Transverse colon (tissue), 4 donors: ENCODE measurements around the gene RSPO4. TPM values are rescaled to one million over a fixed set of nuclear protein-coding genes. Genes with fewer than 3 reads are reported as not detected.

Experiments
- DNase-seq: peaks from one replicate; pipeline ENCODE4 v3.0.0-alpha.2; 2019
- H3K27ac ChIP-seq, 4 donors: fragments of 200-600 bp; sonication (generic); 2 replicates each; pipeline ENCODE4 v1.5.1; 2016 to 2018; ENCODE audit warnings: inconsistent platforms in 4 of 4
- H3K27me3 ChIP-seq: fragments of 200-600 bp; sonication (generic); 2 replicates; pipeline ENCODE4 v1.5.1; 2017; ENCODE audit warnings: inconsistent platforms
- H3K36me3 ChIP-seq, 4 donors: fragments of 200-600 bp; sonication (generic); 2 replicates each; pipeline ENCODE4 v1.5.1; 2017 to 2019; ENCODE audit warnings: inconsistent platforms in 4 of 4
- H3K4me1 ChIP-seq, 4 donors: fragments of 200-600 bp; sonication (generic); 2 replicates each; pipeline ENCODE4 v1.5.1; 2017 to 2020; ENCODE audit warnings: inconsistent platforms in 4 of 4
- H3K4me3 ChIP-seq, 4 donors: fragments of 200-600 bp; sonication (generic); 1 replicate in 1 of 4; 2 replicates in 3 of 4; pipeline versions ENCODE4 v1.5.1 to v1.6.1; 2017 to 2019; ENCODE audit warnings: inconsistent platforms in 4 of 4
- H3K9me3 ChIP-seq, 2 donors: fragments of 200-600 bp; sonication (generic); 2 replicates each; pipeline ENCODE4 v1.5.1; 2017 to 2019; ENCODE audit warnings: inconsistent platforms in 2 of 2
- CTCF ChIP-seq, 5 experiments: fragments of 200-600 bp in 3 of 5; fragments of 450-650 bp in 2 of 5; sonication (generic) in 3 of 5; IDR thresholded peaks; 1 replicate in 2 of 5; 2 replicates in 3 of 5; pipeline ENCODE4 v1.5.1; 2016 to 2017; ENCODE audit warnings: antibody characterized with exemption in 5 of 5, inconsistent platforms in 3 of 5, mild to moderate bottlenecking in 2 of 5, moderate library complexity in 1 of 5
- EP300 ChIP-seq: sonication (generic); formaldehyde crosslinking; IDR thresholded peaks from one replicate; pipeline ENCODE4 v1.6.1; 2017; ENCODE audit warnings: antibody characterized with exemption, low read depth
- POLR2A ChIP-seq: fragments of 450-650 bp; IDR thresholded peaks from one replicate; pipeline ENCODE4 v1.6.1; 2016; ENCODE audit warnings: antibody characterized with exemption, mild to moderate bottlenecking, moderate library complexity
- POLR2AphosphoS5 ChIP-seq, 3 donors: sonication (generic); formaldehyde crosslinking; IDR thresholded peaks; one replicate each; pipeline ENCODE4 v1.6.1; 2016; ENCODE audit warnings: antibody characterized with exemption in 3 of 3
- WGBS, 2 donors: methylation state at CpG; one replicate each; pipeline ENCODE4 v1.1.5; 2018; ENCODE audit warnings: low coverage in 1 of 2; 5-methylcytosine and 5-hydroxymethylcytosine counted together
- in situ Hi-C, 4 donors: fragments of 200-750 bp; cut with MboI; loops; one replicate each; pipeline versions ENCODE4 v1.15.0 to v1.15.1; 2017; ENCODE audit warnings: low sequenced_read_pairs in 3 of 4, low pct_ligation_motif_present in 1 of 4, low pct_unique_long_range_greater_than_20kb in 1 of 4
- intact Hi-C: fragments of 100-400 bp; cut with DNase I; formaldehyde crosslinking; loops from one replicate; pipeline ENCODE4 v1.15.1; 2023; ENCODE audit warnings: low total_unique reads
- total RNA-seq, 4 donors: library from RNA; depleted of rRNA; stranded (reverse); fragments of >200 nt; gene quantifications; one replicate each; pipeline ENCODE4 v1.1.0, GENCODE V29; 2016

Gene RSPO4
- total RNA-seq, 4 donors from 2014 or later = not detected

GRCh38 chr20:949717-950116 lies 52.4 kb downstream of the RSPO4 start:
- WGBS, 2 donors = 50 to 84% methylated on average over 1 to 7 of the region's 7 CpGs
- H3K27me3 ChIP-seq = peaks cover 38% of the 10 kb centered on the region
- TF ChIP-seq EP300 (no peak), POLR2A (no peak), POLR2AphosphoS5 (IDR thresholded peaks at IDR 0.05) (no peak), CTCF (IDR thresholded peaks at IDR 0.05) (no peak)
- in situ Hi-C loops = loop anchor here in 1 of 4 donors (5.0 kb wide), 1 partner anchor 132 kb away; no protein-coding TSS in a partner anchor
- no peaks in the 10 kb centered on the region for H3K4me1 ChIP-seq
- no peak for DNase-seq
- no peaks in the 10 kb centered on the region for H3K36me3 ChIP-seq
- no peaks in the 10 kb centered on the region for H3K9me3 ChIP-seq
- H3K27ac ChIP-seq = no peak overlapping the region
- no peak overlapping the region for H3K4me3 ChIP-seq
- intact Hi-C loops = no loop called here

GRCh38 chr20:946826-947225 lies 55.3 kb downstream of the RSPO4 start:
- Histone ChIP-seq H3K27ac (no peak overlapping the region), H3K4me1 (no peaks in the 10 kb centered on the region), H3K27me3 (peaks cover 18% of the 10 kb centered on the region), H3K9me3 (no peaks in the 10 kb centered on the region), H3K4me3 (no peak overlapping the region), H3K36me3 (no peaks in the 10 kb centered on the region)
- intact Hi-C loops (no loop called here), in situ Hi-C loops (no loop called here)
- no peak for TF ChIP-seq POLR2A
- TF ChIP-seq POLR2AphosphoS5 (IDR thresholded peaks at IDR 0.05) = no peak
- TF ChIP-seq EP300 = no peak
- no peak for TF ChIP-seq CTCF (IDR thresholded peaks at IDR 0.05)
- no peak for DNase-seq
- WGBS, 2 donors = 81% methylated on average over 8 of the region's 8 CpGs; no CpG with 5 or more reads in 1 of the 2 donors

GRCh38 chr20:945841-946240 lies 56.3 kb downstream of the RSPO4 start:
- H3K9me3 ChIP-seq = no peaks in the 10 kb centered on the region
- TF ChIP-seq POLR2A (no peak), CTCF (IDR thresholded peaks at IDR 0.05) (no peak), EP300 (no peak), POLR2AphosphoS5 (IDR thresholded peaks at IDR 0.05) (no peak)
- H3K27me3 ChIP-seq = peaks cover 18% of the 10 kb centered on the region
- H3K36me3 ChIP-seq = no peaks in the 10 kb centered on the region
- no peak overlapping the region for H3K27ac ChIP-seq
- intact Hi-C loops (no loop called here), in situ Hi-C loops (no loop called here)
- no peak overlapping the region for H3K4me3 ChIP-seq
- H3K4me1 ChIP-seq = no peaks in the 10 kb centered on the region
- no peak for DNase-seq
- 92% methylated on average over 13 of the region's 13 CpGs; no CpG with 5 or more reads in 1 of the 2 donors for WGBS, 2 donors

GRCh38 chr20:944774-945410 lies 57.2 kb downstream of the RSPO4 start:
- TF ChIP-seq CTCF (IDR thresholded peaks at IDR 0.05) (no peak), POLR2A (no peak), EP300 (no peak), POLR2AphosphoS5 (IDR thresholded peaks at IDR 0.05) (no peak)
- Histone ChIP-seq H3K27me3 (peaks cover 18% of the 10 kb centered on the region), H3K36me3 (no peaks in the 10 kb centered on the region), H3K9me3 (no peaks in the 10 kb centered on the region), H3K4me1 (no peaks in the 10 kb centered on the region), H3K4me3 (no peak overlapping the region), H3K27ac (no peak overlapping the region)
- 67 to 69% methylated on average over 8 to 13 of the region's 13 CpGs for WGBS, 2 donors
- in situ Hi-C loops (no loop called here), intact Hi-C loops (no loop called here)
- no peak for DNase-seq
